Spleen (tissue), 11 donors: Measurements from ENCODE around the gene KCNS1. TPM values are rescaled to one million over a fixed set of nuclear protein-coding genes. Genes with fewer than 3 reads are reported as not detected.

Source experiments
- DNase-seq: peaks from one replicate; pipeline ENCODE4 v3.0.0-alpha.2; 2020
- H3K27ac ChIP-seq, 8 donors: fragments of 200-600 bp; sonication (generic) in 7 of 8; 1 replicate in 4 of 8; 2 replicates in 4 of 8; pipeline versions ENCODE4 v1.5.0 to v1.8.0; 2016 to 2021; ENCODE audit warnings: inconsistent platforms in 4 of 8, mild to moderate bottlenecking in 4 of 8, moderate library complexity in 1 of 8
- H3K27me3 ChIP-seq, 7 donors: fragments of 200-600 bp; sonication (generic) in 6 of 7; replicated peaks in 1 of 7; 1 replicate in 4 of 7; 2 replicates in 3 of 7; pipeline versions ENCODE4 v1.5.0 to v1.8.0; 2016 to 2021; ENCODE audit warnings: inconsistent platforms in 3 of 7, mild to moderate bottlenecking in 1 of 7
- H3K36me3 ChIP-seq, 6 donors: fragments of 200-600 bp; sonication (generic) in 5 of 6; 1 replicate in 4 of 6; 2 replicates in 2 of 6; pipeline versions ENCODE4 v1.5.0 to v1.8.0; 2016 to 2021; ENCODE audit warnings: inconsistent platforms in 2 of 6
- H3K4me1 ChIP-seq, 6 donors: fragments of 200-600 bp; sonication (generic) in 5 of 6; 1 replicate in 3 of 6; 2 replicates in 3 of 6; pipeline versions ENCODE4 v1.5.0 to v1.8.0; 2016 to 2021; ENCODE audit warnings: inconsistent platforms in 3 of 6
- H3K4me3 ChIP-seq, 8 donors: fragments of 200-600 bp; sonication (generic) in 7 of 8; 1 replicate in 4 of 8; 2 replicates in 4 of 8; pipeline versions ENCODE4 v1.5.0 to v1.8.0; 2016 to 2021; ENCODE audit warnings: inconsistent platforms in 4 of 8, mild to moderate bottlenecking in 4 of 8, moderate library complexity in 2 of 8
- H3K9me3 ChIP-seq, 8 donors: fragments of 200-600 bp; sonication (generic) in 7 of 8; 1 replicate in 4 of 8; 2 replicates in 4 of 8; pipeline versions ENCODE4 v1.5.0 to v1.8.0; 2016 to 2021; ENCODE audit warnings: inconsistent platforms in 4 of 8
- CTCF ChIP-seq, 11 experiments: fragments of 200-600 bp in 7 of 11; fragments of 450-650 bp in 4 of 11; sonication (generic) in 4 of 11; IDR thresholded peaks in 8 of 11; conservative IDR thresholded peaks in 3 of 11; 1 replicate in 7 of 11; 2 replicates in 4 of 11; pipeline versions ENCODE4 v1.4.0 to v1.8.0; 2016 to 2021; ENCODE audit warnings: antibody characterized with exemption in 11 of 11, inconsistent platforms in 4 of 11, mild to moderate bottlenecking in 1 of 11
- POLR2A ChIP-seq, 3 donors: fragments of 450-650 bp; IDR thresholded peaks; one replicate each; pipeline ENCODE4 v1.5.1; 2017; ENCODE audit warnings: antibody characterized with exemption in 3 of 3, mild to moderate bottlenecking in 1 of 3
- POLR2AphosphoS5 ChIP-seq, 3 donors: sonication (generic); formaldehyde crosslinking; IDR thresholded peaks; one replicate each; pipeline ENCODE4 v1.5.1; 2017; ENCODE audit warnings: antibody characterized with exemption in 3 of 3
- WGBS, 5 donors: extraction: QIAGEN DNeasy Blood & Tissue Kit in 3 of 5; methylation state at CpG; one replicate each; pipeline versions ENCODE4 v1.1.5 to v1.1.7; 2013 to 2018; 5-methylcytosine and 5-hydroxymethylcytosine counted together
- intact Hi-C: fragments of 100-400 bp; cut with DNase I; formaldehyde crosslinking; loops from one replicate; pipeline ENCODE4 v1.15.0; 2023; ENCODE audit warnings: low total_unique reads
- polyA plus RNA-seq, 3 donors: library from polyadenylated mRNA; stranded (reverse); fragments of 200-250 nt; gene quantifications; one replicate each; pipeline ENCODE4 v1.2.1, GENCODE V29; 2013
- total RNA-seq, 7 donors: library from RNA; depleted of rRNA in 3 of 7; stranded (reverse); fragments of >200 nt in 3 of 7; fragmentation: NEBNext Ultra II Directional in 4 of 7; extraction: Animal tissue kit (Norgen Biotek cat#: 25700) in 4 of 7; gene quantifications; one replicate each; pipeline versions ENCODE4 v1.1.0 to v1.2.1, GENCODE V29; 2016 to 2021
- donor health status: healthy with polysubstance abuse.
- donor health status: DM: no; HTN: no; CAD: no; lungs with moderate emphysema.
- donor health status: DM: no; HTN: no; CAD: no.
- donor health status: Bipolar disorder and iron deficiency.
- donor health status: healthy.
- donor health status: DM: no; HTN: no; CAD: no.
- donor health status: DM: yes; HTN: yes; CAD: no.

The KCNS1 gene
- total and polyA plus RNA-seq, 10 donors: 0.05 to 0.06 TPM; not detected in 8

- no peak for DNase-seq
- TF ChIP-seq POLR2AphosphoS5 (IDR thresholded peaks at IDR 0.05) (no peak), POLR2A (IDR thresholded peaks at IDR 0.05) (no peak), CTCF (IDR thresholded peaks at IDR 0.05 in 8 of 11, conservative IDR thresholded peaks at IDR 0.05 in 3 of 11) (no peak)
- H3K27ac ChIP-seq: no peak overlapping the region
- 69 to 75% (median 73%) methylated on average over 3 of the region's 3 CpGs for WGBS, 5 donors
- H3K36me3 ChIP-seq: peaks cover 0 to 48% (median 0%) of the 10 kb centered on the region in 6 donors
- H3K9me3 ChIP-seq: no peaks in the 10 kb centered on the region
- intact Hi-C loops: no loop called here
- H3K4me3 ChIP-seq: no peak overlapping the region
- peaks cover 0 to 5% (median 0%) of the 10 kb centered on the region in 7 donors for H3K27me3 ChIP-seq
- H3K4me1 ChIP-seq: peaks cover 0 to 21% (median 0%) of the 10 kb centered on the region in 6 donors
Measured at GRCh38 chr20:45091366-45091765, 9.6 kb downstream of the KCNS1 start.

GRCh38 chr20:45090481-45090880 lies 10.4 kb downstream of the KCNS1 start:
- 90 to 100% (median 99%) methylated on average over 3 of the region's 3 CpGs for WGBS, 5 donors
- intact Hi-C loops: no loop called here
- TF ChIP-seq POLR2AphosphoS5 (IDR thresholded peaks at IDR 0.05) (peak in 1 of 3 donors; percentile 4), CTCF (IDR thresholded peaks at IDR 0.05 in 8 of 11, conservative IDR thresholded peaks at IDR 0.05 in 3 of 11) (no peak)
- no peak overlapping the region for H3K4me3 ChIP-seq
- DNase-seq: no peak
- no peak overlapping the region for H3K27ac ChIP-seq
- peaks cover 0 to 57% (median 0%) of the 10 kb centered on the region in 6 donors for H3K36me3 ChIP-seq
- H3K27me3 ChIP-seq: no peaks in the 10 kb centered on the region
- no peaks in the 10 kb centered on the region for H3K9me3 ChIP-seq
- peaks cover 0 to 12% (median 0%) of the 10 kb centered on the region in 6 donors for H3K4me1 ChIP-seq

GRCh38 chr20:45088247-45088646 lies 12.7 kb downstream of the KCNS1 start:
- TF ChIP-seq POLR2A (IDR thresholded peaks at IDR 0.05): no peak
- TF ChIP-seq CTCF (IDR thresholded peaks at IDR 0.05 in 8 of 11, conservative IDR thresholded peaks at IDR 0.05 in 3 of 11): no peak
- TF ChIP-seq POLR2AphosphoS5 (IDR thresholded peaks at IDR 0.05): no peak

GRCh38 chr20:45087814-45088213 lies 13.1 kb downstream of the KCNS1 start:
- no peak for TF ChIP-seq POLR2A (IDR thresholded peaks at IDR 0.05)
- TF ChIP-seq POLR2AphosphoS5 (IDR thresholded peaks at IDR 0.05): no peak
- no peak for TF ChIP-seq CTCF (IDR thresholded peaks at IDR 0.05 in 8 of 11, conservative IDR thresholded peaks at IDR 0.05 in 3 of 11)
- Histone ChIP-seq H3K36me3 (peaks cover 0 to 77% (median 5%) of the 10 kb centered on the region in 6 donors), H3K27ac (no peak overlapping the region), H3K9me3 (peaks cover 0 to 5% (median 3%) of the 10 kb centered on the region in 8 donors), H3K27me3 (no peaks in the 10 kb centered on the region), H3K4me3 (no peak overlapping the region), H3K4me1 (peaks cover 0 to 10% (median 0%) of the 10 kb centered on the region in 6 donors)
- WGBS, 5 donors: 67 to 100% (median 89%) methylated on average over 1 of the region's 1 CpG
- DNase-seq: no peak
- intact Hi-C loops: no loop called here

More at GRCh38 chr20:45088247-45088646, 12.7 kb downstream of the KCNS1 start:
- H3K36me3 ChIP-seq: peaks cover 0 to 73% (median 3%) of the 10 kb centered on the region in 6 donors
- 88 to 92% (median 89%) methylated on average over 7 of the region's 7 CpGs for WGBS, 5 donors
- no peak overlapping the region for H3K27ac ChIP-seq
- intact Hi-C loops: no loop called here
- H3K27me3 ChIP-seq: no peaks in the 10 kb centered on the region
- DNase-seq: no peak
- no peak overlapping the region for H3K4me3 ChIP-seq
- H3K9me3 ChIP-seq: peaks cover 0 to under 1% (median 0%) of the 10 kb centered on the region in 8 donors
- peaks cover 0 to 10% (median 0%) of the 10 kb centered on the region in 6 donors for H3K4me1 ChIP-seq
